ENCODE measurements around the gene F5. TPM values are rescaled to one million over a fixed set of nuclear protein-coding genes. Genes with fewer than 3 reads are reported as not detected.

F5 gene
- total RNA-seq, 1 experiment from 2014 or later = 0.09 TPM

DNA sequence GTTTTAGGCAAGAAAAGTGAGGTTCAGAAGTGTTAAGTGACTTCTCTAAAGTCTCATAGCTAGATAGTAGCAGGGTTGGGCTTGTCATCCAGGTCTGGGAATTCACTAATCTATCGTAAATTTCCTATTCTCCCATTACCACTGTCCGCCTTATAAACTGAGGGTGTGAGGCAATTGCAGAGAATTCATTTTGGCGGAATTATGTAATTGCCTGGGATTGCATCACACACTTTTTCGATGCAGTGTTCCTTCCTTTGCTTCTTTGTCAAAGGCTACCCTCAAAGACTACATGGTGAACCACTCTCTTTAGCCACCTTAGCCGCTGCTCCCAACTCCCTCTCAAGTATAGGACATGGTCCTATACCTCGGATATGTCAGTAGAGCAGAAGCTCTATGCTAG lies 24.6 kb upstream of the F5 start:
- H3K4me1 Mint-ChIP-seq (ENCODE audit: insufficient read depth, unreplicated experiment) = no peaks in the 10 kb centered on the region
- H3K27ac Mint-ChIP-seq (ENCODE audit: low read depth, unreplicated experiment) = no peak overlapping the region
- intact Hi-C loops (cut with micrococcal nuclease) = no loop called here
- H3K4me3 Mint-ChIP-seq (ENCODE audit: unreplicated experiment) = no peak overlapping the region
- TF ChIP-seq CTCF (IDR thresholded peaks at IDR 0.05; ENCODE audit: unreplicated experiment) = no peak
- H3K27me3 Mint-ChIP-seq (ENCODE audit: insufficient read depth, unreplicated experiment) = peaks cover 60% of the 10 kb centered on the region
- BruUV-seq (replicated peaks) = no TSS peak
- no peaks in the 10 kb centered on the region for H3K36me3 Mint-ChIP-seq (ENCODE audit: insufficient read depth, unreplicated experiment)
- ChIA-PET CTCF (interaction anchor here (0.7 to 4.3 kb wide), 7 partner anchors 9 to 199 kb away, joined by 3 to 33 read pairs (median 9); partner anchors contain the start of gene F5), POLR2A (no interaction called here)
- H3K9me3 Mint-ChIP-seq (ENCODE audit: unreplicated experiment) = no peaks in the 10 kb centered on the region
- peak; percentile 27 for DNase-seq (ENCODE audit: unreplicated experiment)

- Mint-ChIP-seq H3K36me3 (ENCODE audit: insufficient read depth, unreplicated experiment) (no peaks in the 10 kb centered on the region), H3K4me3 (ENCODE audit: unreplicated experiment) (no peak overlapping the region), H3K4me1 (ENCODE audit: insufficient read depth, unreplicated experiment) (no peaks in the 10 kb centered on the region), H3K27me3 (ENCODE audit: insufficient read depth, unreplicated experiment) (peaks cover 54% of the 10 kb centered on the region), H3K9me3 (ENCODE audit: unreplicated experiment) (no peaks in the 10 kb centered on the region), H3K27ac (ENCODE audit: low read depth, unreplicated experiment) (no peak overlapping the region)
- ChIA-PET CTCF (interaction anchor here (0.5 to 4.3 kb wide), 8 partner anchors 8 to 1602 kb away, joined by 3 to 33 read pairs (median 3); partner anchors contain the start of gene F5), POLR2A (interaction anchor here (0.5 kb wide), 1 partner anchor 14 kb away, joined by 3 read pairs; no protein-coding TSS in a partner anchor)
- no peak for TF ChIP-seq CTCF (IDR thresholded peaks at IDR 0.05; ENCODE audit: unreplicated experiment)
- no peak for DNase-seq (ENCODE audit: unreplicated experiment)
- intact Hi-C loops (cut with micrococcal nuclease) = no loop called here
- BruUV-seq (replicated peaks) = no TSS peak
Measured at GRCh38 chr1:169610108-169610507, 23.8 kb upstream of the F5 start.

GRCh38 chr1:169608226-169608625 lies 21.9 kb upstream of the F5 start:
- Mint-ChIP-seq H3K27ac (ENCODE audit: low read depth, unreplicated experiment) (no peak overlapping the region), H3K36me3 (ENCODE audit: insufficient read depth, unreplicated experiment) (no peaks in the 10 kb centered on the region), H3K27me3 (ENCODE audit: insufficient read depth, unreplicated experiment) (peaks cover 39% of the 10 kb centered on the region), H3K9me3 (ENCODE audit: unreplicated experiment) (no peaks in the 10 kb centered on the region), H3K4me3 (ENCODE audit: unreplicated experiment) (no peak overlapping the region), H3K4me1 (ENCODE audit: insufficient read depth, unreplicated experiment) (no peaks in the 10 kb centered on the region)
- ChIA-PET CTCF (interaction anchor here (1.0 kb wide), 1 partner anchor 22 kb away, joined by 4 read pairs; the partner anchor contains the start of gene F5), POLR2A (no interaction called here)
- no peak for DNase-seq (ENCODE audit: unreplicated experiment)
- no peak for TF ChIP-seq CTCF (IDR thresholded peaks at IDR 0.05; ENCODE audit: unreplicated experiment)
- no TSS peak for BruUV-seq (replicated peaks)
- intact Hi-C loops (cut with micrococcal nuclease) = loop anchor here (10.0 kb wide), 1 partner anchor 1277 kb away; no protein-coding TSS in a partner anchor

DNA sequence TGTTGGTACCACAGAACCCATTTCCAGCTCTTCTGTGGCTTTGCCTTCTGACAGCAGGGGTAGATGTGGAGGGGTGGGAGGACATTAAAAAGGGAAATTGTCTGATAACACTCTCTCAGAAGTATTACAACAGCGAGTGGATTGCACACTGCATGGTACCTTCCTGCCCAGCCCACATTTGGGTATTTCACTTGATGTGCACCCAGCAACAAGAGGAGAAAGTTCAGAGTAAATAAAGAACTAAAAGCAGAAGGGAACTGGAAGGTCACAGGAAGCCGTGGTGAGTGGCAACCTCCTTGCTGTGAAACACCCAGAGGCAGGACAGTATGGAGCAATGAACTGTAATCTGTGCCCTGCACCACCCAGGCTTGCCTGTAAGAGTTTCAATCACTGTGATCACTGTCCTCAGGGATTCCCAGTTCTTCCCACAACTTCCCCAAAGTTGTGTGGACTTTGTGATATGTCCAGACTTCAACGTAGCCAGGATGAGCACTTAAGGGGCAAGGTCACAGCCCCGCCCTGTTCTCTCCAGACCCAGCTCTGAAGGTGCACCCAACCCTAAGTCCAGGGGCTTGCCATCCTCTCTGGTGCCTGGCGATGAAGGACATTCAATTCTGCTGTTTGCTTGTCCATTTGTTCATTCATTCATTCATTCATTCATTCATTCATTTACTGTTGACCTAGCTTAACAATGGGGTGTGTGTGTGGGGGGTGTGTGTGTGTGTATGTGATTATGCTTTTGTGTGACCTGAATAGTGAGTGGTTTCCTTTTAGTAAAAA lies 18.7 kb upstream of the F5 start:
- no peak for TF ChIP-seq CTCF (IDR thresholded peaks at IDR 0.05; ENCODE audit: unreplicated experiment)
- no peaks in the 10 kb centered on the region for H3K9me3 Mint-ChIP-seq (ENCODE audit: unreplicated experiment)
- BruUV-seq (replicated peaks) = no TSS peak
- CTCF ChIA-PET = interaction anchor here (0.5 to 1.1 kb wide), 3 partner anchors 26 to 139 kb away, joined by 3 to 4 read pairs (median 3); no protein-coding TSS in a partner anchor
- no peak overlapping the region for H3K27ac Mint-ChIP-seq (ENCODE audit: low read depth, unreplicated experiment)
- POLR2A ChIA-PET = no interaction called here
- no peaks in the 10 kb centered on the region for H3K36me3 Mint-ChIP-seq (ENCODE audit: insufficient read depth, unreplicated experiment)
- H3K27me3 Mint-ChIP-seq (ENCODE audit: insufficient read depth, unreplicated experiment) = peaks cover 41% of the 10 kb centered on the region
- DNase-seq (ENCODE audit: unreplicated experiment) = no peak
- intact Hi-C loops (cut with micrococcal nuclease) = loop anchor here (5.0 to 10.0 kb wide), 2 partner anchors 87 to 1280 kb away; no protein-coding TSS in a partner anchor
- H3K4me3 Mint-ChIP-seq (ENCODE audit: unreplicated experiment) = no peak overlapping the region
- H3K4me1 Mint-ChIP-seq (ENCODE audit: insufficient read depth, unreplicated experiment) = no peaks in the 10 kb centered on the region
